GM19372 (cell line): Measurements from ENCODE around the gene MYO9B.
"Not testable (repeated sequence)": the region's sequence is repeated elsewhere in the genome, so short reads cannot be mapped to it uniquely, and the experiment has no call there.

ENCODE experiments used
- ATAC-seq: cut with Tn5 transposase; IDR thresholded peaks from one replicate; pipeline ENCODE4 v1.9.1; 2021; ENCODE audit warnings: mild to moderate bottlenecking, low read depth, moderate library complexity; ENCODE audit not compliant: unreplicated experiment

The MYO9B gene

DNA sequence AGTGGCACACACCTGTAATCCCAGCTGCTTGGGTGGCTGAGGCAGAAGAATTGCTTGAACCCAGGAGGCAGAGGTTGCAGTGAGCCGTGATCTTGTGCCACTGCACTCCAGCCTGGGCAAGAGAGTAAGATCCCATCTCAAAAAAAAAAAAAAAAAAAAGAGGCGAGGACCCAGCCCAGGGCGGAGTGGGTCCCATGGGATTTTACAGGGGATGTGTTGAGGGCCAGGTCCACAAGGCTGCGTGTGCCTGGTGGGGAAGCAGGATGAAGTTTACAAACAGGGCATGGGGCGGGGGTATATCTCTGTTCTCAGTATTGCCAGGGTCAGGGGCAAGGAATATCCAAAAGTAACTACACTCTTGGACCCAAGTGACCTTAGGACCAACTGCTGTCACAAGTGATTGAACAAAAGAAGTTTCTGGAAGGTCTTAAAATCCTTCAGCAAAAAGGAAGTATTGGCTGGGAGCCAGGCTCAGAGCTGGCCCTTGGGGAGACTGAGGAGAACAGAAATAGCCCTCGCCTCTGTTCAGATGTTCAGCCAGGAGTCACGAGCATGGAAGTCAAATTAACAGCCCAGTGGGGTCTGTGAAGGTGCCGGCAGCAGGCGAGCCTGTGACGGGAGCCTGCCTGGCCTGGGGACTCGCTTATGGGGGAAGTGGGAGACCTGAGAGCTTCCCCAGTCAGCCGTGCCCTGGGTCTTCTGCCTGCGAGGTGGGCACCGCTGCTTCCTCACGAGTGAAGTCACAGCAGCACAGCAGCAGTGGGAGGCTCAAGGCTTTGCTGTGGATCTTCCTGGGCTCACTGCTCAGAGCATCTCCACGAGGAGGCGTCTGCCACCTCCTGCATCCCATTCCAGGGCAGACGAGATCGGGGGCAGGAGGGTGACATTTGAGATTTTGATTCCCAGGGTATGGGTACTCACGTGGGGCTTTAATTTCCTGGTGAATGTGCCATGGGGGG, 6.4 kb downstream of the MYO9B start:
- no peak for ATAC-seq

DNA sequence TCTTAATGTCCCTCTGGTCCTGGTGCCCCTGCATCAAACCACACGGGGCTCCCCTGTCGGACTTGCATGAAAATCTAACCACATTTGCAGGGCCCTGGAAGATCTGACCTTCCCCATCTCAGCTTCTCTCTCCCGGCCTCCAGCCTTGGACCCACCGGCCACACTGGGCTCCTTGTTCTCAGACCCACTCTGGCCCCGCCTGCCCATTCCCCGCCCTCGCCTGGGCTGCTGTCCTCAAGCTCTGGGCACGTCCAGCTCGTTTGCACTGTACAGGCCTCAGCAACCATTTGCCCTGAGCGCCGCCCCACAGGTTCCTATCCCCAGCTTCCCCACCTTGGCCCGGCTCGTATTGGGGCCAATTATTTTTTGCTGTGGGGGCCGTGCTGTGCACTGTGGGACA, 10.5 kb downstream of the MYO9B start:
- ATAC-seq: no peak

DNA sequence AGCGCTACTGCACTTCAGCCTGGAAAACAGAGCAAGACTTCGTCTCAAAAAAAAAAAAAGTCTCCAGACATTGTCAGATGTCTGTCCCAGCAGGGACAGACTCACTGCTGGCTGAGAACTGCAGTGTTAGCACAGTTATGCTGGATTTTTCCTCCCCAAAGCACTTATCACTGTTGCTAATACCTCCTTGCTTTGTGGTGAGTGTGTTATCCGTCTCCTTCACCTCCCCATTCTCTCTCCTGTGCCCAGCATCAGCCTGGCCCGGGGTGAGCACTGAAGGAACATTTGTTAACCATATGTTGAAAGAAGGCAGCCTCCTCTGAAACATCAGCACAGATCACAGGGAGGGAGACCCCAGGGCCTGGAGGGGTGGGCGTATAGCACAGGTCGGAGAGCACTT, 11.3 kb downstream of the MYO9B start:
- ATAC-seq: no peak

DNA sequence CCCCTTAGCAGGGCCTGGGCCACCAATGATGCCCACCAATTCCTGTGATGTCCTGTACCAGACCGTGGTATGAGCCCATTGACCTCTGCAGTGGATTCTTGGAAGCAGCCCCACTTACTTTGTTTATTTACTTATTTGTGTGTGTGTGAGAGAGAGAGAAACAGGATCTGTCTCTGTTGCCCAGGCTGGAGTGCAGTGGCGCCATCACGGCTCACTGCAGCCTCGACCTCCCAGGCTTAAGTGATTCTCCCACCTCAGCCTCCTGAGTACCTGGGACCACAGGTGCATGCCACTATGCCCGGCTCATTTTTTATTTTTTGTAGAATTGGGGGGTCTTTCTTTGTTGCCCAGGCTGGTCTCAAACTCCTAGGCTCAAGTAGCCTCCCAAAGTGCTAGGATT, 13.0 kb downstream of the MYO9B start:
- ATAC-seq: no peak

DNA sequence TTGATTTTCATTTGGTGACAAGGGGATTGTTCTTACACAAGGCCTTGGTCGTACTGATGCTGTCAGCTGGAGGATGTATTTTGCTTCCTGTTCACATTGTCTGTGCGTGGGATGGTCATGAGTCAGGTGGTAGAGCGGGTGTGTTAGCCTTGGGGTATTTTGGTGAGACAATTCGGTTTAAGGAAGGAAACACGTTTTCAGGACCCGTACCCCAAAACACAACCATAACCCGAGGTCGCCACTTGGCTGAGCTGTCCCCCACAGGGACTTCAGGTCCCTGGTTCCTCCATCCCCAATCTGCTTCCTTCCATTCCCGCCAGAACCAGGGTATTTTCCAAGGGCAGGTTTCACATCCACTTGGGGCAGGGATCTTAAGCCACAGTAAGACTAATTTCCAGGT, 15.0 kb downstream of the MYO9B start:
- ATAC-seq: no peak

DNA sequence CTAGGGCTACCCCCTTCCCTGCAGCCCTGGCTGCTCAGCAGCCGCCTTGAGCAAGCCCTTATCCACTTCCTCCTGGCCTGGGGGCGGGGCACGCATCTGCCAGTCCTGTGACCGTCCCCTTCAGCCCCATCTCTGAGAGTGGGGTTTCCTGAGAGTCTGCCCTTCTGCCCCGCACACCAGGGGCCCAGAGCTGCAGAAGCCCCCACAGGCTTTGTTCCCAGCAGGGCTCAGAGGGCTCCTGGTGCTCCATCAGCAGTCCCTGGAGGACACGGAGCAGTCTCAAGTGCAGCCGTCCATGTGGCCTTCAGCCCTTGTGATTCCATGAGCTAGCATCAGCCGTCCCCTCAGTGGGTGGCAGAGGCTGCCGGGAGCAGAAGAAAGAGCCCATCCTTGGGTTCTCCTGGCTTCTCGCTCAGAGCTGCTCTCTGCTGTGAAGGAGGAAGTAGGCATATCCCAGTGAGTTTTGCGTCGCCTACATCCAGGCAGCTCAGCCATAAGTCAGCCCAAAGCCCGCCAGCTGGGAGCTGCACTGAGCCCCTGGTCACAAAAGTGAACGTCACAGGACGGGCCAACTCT, 16.3 kb downstream of the MYO9B start:
- no peak for ATAC-seq

DNA sequence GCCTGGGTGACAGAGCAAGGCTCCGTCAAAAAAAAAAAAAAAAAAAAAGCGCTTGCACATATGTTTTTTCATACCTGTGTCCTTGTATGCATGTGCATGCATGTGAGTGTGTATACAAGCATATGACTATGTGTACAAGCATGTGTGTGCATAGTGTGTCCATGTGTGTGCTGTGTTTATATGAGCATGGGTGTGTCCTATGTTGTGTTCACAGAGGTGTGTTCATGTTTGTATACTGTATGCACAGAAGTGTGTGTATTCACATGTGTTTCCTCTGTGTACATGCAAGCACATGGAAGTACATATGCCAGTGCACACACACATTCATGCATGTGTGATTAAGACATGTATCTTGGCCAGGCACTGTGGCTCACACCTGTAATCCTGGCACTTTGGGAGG, 17.1 kb downstream of the MYO9B start:
- ATAC-seq: no peak

DNA sequence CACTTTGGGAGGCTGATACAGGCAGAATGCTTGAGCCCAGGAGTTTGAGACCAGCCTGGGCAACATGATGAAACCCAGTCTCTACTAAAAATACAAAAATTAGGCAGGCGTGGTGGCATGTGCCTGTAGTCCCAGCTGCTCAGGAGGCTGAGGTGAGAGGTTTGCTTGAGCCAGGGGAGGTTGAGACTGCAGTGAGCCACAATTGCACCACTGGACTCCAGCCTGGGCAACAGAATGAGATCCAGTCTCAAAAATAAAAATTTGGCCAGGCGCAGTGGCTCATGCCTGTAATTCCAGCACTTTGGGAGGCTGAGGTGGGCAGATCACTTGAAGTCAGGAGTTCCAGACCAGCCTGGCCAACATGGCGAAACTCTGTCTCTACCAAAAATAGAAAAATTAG, 19.1 kb downstream of the MYO9B start:
- ATAC-seq: not testable (repeated sequence)

DNA sequence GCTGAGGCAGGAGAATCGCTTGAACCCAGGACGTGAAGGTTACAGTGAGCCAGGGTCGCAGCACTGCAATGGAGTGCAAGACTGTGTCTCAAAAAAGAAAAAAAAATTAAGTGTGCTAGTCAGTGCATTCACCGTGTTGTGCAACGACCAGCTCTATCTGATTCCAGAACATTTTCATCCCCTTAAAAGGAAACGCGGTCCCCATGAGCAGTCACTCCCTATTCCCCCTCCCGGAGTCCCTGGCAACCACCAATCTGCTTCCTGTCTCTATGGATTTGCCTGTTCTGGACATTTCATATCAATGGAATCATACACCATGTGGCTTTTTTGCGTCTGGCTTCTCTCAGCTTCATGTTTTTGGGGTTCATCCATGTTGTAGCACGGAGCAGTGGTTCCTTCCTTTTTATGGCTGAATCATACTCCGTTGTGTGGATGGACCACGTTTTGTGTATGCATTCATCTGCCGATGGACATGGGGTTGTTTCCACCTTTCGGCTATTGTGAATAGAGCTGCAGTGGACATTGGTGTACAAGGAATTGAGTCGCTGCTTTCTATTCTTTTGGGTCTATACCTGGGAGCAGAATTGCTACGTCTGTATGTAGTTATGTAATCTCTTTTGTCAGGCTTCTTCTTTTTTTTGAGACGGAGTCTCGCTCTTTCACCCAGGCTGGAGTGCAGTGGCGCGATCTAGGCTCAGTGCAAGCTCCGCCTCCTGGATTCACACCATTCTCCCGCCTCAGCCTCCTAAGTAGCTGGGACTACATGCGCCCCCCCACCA, 19.8 kb downstream of the MYO9B start:
- no peak for ATAC-seq

DNA sequence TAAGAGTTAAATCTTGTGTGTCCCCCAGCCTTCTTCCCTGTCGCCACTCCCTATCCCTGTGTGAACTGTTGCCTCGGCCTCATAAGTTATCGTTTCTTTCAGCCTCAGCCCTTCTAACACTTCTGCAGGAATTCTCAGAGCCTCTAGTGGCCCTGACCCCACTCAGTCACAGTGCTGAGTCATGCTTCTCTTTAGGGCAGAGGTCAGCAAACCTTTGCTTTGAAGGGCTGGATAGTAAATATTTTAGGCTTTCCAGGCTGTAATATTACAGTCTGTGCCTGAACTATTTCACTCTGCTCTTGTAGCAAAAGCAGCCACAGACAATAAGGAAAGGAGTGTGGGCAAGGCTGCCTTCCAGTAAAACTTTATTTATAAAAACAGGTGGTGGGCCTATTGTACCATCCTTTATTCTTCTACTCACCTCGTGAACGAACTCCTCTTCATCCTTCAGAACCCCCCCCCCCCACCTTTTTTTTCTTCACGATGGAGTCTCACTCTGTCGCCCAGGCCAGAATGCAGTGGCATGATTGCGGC, 22.1 kb downstream of the MYO9B start:
- no peak for ATAC-seq

DNA sequence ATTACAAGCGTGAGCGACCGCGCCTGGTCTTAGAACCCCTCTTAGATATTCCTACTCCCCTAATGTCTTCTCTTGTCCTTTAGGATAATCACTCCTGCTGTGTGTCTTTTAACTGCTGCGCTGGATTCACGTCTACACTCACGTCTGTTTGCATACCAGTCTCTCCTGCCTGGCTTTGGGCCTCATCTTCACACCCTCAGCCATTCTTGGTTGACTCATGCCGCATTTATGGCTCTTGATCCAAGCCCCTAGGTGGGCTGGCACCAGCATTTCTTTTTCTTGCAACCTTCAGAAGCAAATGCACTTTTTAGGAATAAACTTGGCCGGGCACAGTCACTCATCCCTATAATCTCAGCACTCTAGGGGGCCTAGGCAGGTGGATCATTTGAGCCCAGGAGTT, 22.7 kb downstream of the MYO9B start:
- ATAC-seq: no peak

DNA sequence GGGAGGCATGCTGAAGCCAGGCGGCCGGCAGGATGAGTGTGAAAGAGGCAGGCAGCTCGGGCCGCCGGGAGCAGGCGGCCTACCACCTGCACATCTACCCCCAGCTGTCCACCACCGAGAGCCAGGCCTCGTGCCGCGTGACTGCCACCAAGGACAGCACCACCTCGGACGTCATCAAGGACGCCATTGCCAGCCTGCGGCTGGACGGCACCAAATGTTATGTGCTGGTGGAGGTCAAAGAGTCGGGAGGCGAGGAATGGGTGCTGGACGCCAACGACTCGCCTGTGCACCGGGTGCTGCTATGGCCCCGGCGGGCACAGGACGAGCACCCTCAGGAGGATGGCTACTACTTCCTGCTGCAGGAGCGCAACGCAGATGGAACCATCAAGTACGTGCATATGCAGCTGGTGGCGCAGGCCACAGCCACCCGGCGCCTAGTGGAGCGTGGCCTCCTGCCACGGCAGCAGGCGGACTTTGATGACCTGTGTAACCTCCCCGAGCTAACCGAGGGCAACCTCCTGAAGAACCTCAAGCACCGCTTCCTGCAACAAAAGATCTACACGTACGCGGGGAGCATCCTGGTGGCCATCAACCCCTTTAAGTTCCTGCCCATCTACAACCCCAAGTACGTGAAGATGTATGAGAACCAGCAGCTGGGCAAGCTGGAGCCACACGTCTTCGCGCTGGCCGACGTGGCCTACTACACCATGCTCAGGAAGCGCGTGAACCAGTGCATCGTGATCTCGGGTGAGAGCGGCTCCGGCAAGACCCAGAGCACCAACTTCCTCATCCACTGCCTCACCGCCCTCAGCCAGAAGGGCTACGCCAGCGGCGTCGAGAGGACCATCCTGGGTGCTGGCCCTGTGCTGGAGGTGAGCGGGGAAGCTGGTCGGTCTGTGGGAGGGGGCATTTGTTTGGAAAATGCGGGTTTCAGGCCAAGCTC, 26.4 kb downstream of the MYO9B start:
- ATAC-seq: no peak

DNA sequence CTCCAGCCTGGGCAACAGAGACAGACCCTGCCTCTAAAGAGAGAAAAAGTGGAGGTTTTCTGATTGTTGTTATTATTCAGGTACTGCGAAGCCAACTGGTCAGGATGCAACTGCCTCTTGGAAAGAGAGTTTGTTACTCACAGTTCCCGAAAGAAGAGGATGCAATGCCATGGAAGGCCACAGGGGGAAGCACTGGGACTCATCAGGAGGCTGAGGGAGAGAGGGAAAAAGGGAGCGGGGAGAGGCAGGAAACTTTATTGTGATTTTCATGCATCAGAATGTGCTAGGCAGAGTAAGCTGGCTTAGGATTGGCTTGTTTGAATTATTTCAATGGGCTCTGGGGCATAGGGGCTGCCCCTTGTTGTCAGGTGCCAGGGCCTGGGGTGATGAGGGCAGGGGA, 27.6 kb downstream of the MYO9B start:
- no peak for ATAC-seq

DNA sequence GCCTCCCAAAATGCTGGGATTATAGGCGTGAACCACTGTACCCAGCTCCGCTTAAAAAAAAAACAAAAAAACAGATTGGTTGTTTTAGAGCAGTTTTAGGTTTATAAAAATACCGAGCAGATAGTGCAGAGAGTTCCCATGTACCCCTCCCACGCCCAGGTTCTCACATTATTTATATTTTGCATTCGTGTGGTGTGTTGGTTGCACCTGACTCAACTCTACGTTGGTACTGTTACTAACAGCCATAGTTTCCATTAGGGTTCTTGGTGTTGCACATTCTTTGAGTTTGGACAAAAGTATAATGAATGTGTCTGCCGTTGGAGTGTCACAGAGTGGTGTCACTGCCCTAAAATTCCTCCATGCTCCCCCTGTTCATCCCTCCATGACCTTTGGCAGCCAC, 29.1 kb downstream of the MYO9B start:
- no peak for ATAC-seq

DNA sequence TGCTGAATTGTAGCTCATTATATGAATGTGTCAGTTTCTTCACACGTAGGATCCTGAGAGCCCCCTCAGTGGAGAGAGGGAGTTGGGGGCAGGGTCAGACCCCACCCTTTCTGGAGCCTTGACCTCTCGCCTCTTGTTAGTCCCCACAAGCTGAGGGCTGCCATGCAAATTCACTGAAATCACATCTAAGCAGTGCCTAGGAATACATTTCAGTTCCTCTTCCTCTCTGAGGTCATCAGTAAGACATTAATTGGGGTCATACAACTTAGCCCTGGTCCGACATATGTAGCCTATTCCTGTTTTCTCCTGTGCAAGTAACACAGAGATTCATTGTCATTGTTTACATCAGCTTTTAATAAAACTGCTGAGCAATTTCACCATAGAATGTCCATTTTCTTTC, 30.0 kb downstream of the MYO9B start:
- no peak for ATAC-seq

DNA sequence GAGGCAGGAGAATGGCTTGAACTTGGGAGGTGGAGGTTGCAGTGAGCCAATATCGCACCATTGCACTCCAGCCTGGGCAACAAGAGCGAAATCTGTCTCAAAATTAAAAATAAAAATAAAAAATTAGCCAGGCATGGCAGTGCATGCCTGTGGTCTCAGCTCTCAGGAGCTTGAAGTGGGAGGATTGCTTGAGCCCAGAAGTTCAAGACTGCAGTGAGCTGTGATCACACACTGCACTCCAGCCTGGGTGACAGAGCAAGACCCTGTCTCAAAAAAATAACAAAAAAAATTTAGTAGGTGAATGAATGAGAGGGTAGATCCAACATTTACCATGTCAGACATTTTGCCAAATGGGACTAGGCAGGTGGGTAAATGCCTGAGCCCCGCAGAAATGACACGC, 31.4 kb downstream of the MYO9B start:
- not testable (repeated sequence) for ATAC-seq

DNA sequence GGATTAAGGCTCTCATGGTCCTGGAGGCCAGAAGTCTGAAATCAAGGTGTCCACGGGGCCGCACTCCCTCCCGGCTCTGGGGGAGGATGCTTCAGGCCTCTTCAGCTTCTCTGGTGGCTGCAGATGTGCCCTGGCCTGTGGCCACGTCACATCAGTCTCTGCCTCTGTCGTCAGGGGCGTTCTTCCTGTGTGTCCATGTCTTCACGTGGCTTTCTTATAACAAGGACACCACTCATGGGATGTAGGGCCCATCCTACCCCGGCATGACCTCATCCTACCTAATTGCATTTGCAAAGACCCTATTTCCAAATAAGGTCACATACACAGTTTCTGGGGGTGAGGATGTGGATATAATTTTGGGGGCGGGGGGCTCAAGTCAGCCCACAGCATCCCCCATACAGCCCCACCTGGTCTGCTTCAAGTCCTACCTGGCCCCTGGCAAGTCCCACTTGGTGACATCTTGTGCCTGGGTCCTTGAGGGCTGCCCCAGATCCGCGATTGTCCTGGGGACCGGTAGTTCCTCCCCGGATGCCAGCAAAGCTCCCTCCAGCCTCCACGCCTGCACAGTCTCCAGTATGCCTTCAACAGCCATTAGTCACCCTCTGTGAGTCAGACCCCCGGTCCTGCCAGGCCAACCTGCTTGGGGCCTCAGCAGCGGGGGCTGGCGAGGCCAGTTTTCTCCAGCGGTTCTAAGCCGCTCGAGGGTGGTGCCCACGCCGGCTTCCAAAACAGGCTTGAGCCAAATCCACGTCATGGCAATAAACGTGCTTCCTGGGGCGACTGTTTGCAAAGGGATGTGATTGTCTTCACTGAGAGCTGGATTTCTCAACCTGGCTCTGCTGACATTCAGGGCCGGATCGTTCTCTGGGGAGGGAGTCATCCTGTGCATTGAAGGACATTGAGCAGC, 32.2 kb downstream of the MYO9B start:
- no peak for ATAC-seq

DNA sequence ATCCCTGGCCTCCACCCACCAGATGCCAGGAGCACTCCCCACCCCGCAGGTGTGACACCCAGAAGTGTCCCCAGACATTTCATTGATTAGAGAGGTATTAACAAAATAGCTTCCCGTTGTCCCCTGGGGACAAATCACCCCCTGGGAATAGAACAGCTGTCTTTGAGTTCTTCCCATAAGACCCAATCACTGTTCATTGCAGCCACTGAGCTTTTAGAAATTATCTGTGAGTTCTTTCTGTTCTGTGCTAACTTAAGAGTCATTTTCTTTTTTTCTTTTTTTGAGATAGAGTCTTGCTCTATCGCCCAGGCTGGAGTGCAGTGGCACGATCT, 32.8 kb downstream of the MYO9B start:
- no peak for ATAC-seq

DNA sequence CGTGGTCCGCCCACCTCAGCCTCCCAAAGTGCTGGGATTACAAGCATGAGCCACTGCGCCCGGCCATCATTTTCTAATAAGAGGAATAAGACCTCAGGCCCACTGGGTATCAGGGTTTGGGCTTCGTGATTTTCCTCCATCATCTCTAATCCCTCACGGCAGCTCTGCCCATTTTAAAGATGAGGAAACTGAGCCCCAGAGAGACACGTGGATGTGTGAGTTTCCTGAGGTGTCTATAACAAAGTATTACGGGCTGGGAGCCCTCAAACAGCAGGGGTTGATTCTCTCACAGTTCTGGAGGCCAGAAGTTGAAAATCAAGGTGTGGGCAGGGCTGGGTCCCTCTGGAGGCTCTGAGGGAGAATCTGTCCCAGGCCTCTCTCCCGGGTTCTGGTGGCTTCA, 33.7 kb downstream of the MYO9B start:
- ATAC-seq: no peak
